HCT116 (cell line): ENCODE data around the gene TARM1. TPM values are rescaled to one million over a fixed set of nuclear protein-coding genes. Genes with fewer than 3 reads are reported as not detected.

Experiments
- ATAC-seq: fragments of 200-7000 bp; cut with Tn5 transposase; 2 replicates; pipeline ENCODE4 v1.9.1; 2020; ENCODE audit warnings: mild to moderate bottlenecking, moderate library complexity
- BruUV-seq: library from RNA; stranded (reverse); fragments of 400-500 nt; replicated peaks from 2 replicates; lab custom pipeline; 2021; lab: Mats Ljungman, UMichigan
- CTCF ChIA-PET: fragments of 300-600 bp; sonication (Branson Sonifier 250); formaldehyde crosslinking; loops from one replicate; lab custom pipeline; 2021; ENCODE audit warnings: antibody characterized with exemption; lab: Charles Lee
- POLR2A ChIA-PET: fragments of 300-600, 350-600 bp; sonication (Branson Sonifier 250); formaldehyde crosslinking; loops from one replicate; lab custom pipeline; 2021; ENCODE audit warnings: antibody characterized with exemption; lab: Charles Lee
- RAD21 ChIA-PET, 2 experiments: fragments of 300-600 bp; sonication (Branson Sonifier 250); formaldehyde crosslinking; loops; one replicate each; lab custom pipeline; 2023; ENCODE audit warnings: low total read pairs in 2 of 2; ENCODE audit not compliant: uncharacterized antibody in 2 of 2, unreplicated experiment in 2 of 2, low non-redundant PET in 1 of 2; lab: Charles Lee
- DNase-seq: peaks from one replicate; pipeline ENCODE4 v3.0.0-alpha.2; 2010; ENCODE audit warnings: low read depth, low spot score
- H2AFZ ChIP-seq: fragments of 200-600 bp; shearing (Covaris generic), sonication (generic); 2 replicates; pipeline ENCODE4 v1.6.1; 2017; ENCODE audit warnings: low read depth, mixed run types, mixed read lengths, antibody characterized with exemption, low read length; ENCODE audit not compliant: poor library complexity, severe bottlenecking
- H3K27ac ChIP-seq: 2 replicates; pipeline ENCODE4 v1.5.1; 2012; ENCODE audit warnings: low read depth, low read length
- H3K27me3 ChIP-seq: fragments of 200-600 bp; sonication (generic); 2 replicates; pipeline ENCODE4 v1.6.1; 2016; ENCODE audit warnings: mixed run types, low read length, mixed read lengths; ENCODE audit not compliant: insufficient read depth
- H3K36me3 ChIP-seq, 2 experiments: fragments of 200-500 bp in 1 of 2; fragments of 200-600 bp in 1 of 2; sonication (Bioruptor generic) in 1 of 2; sonication (generic) in 1 of 2; 2 replicates each; pipeline versions ENCODE4 v1.5.1 to v1.6.1; 2014 to 2016; ENCODE audit warnings: low read length in 2 of 2, inconsistent platforms in 1 of 2, mixed read lengths in 1 of 2, mixed run types in 1 of 2; ENCODE audit not compliant: insufficient read depth in 2 of 2, control insufficient read depth in 1 of 2
- H3K4me1 ChIP-seq, 2 experiments: fragments of 200-600 bp in 1 of 2; sonication (generic) in 1 of 2; 2 replicates each; pipeline versions ENCODE4 v1.5.1 to v1.6.1; 2012 to 2017; ENCODE audit warnings: low read length in 2 of 2, inconsistent platforms in 1 of 2, mild to moderate bottlenecking in 1 of 2, mixed read lengths in 1 of 2, mixed run types in 1 of 2, moderate library complexity in 1 of 2; ENCODE audit not compliant: insufficient read depth in 2 of 2, control insufficient read depth in 1 of 2
- H3K4me2 ChIP-seq: fragments of 200-600 bp; sonication (generic); 2 replicates; pipeline ENCODE4 v1.6.1; 2017; ENCODE audit warnings: mixed run types, low read length, mixed read lengths
- H3K4me3 ChIP-seq, 2 experiments: fragments of 200-600 bp in 1 of 2; sonication (generic) in 1 of 2; replicated peaks in 1 of 2; 2 replicates each; pipeline ENCODE4 v1.5.1; 2011 to 2016; ENCODE audit warnings: low read length in 2 of 2, control low read depth in 1 of 2, low read depth in 1 of 2, mild to moderate bottlenecking in 1 of 2, mixed read lengths in 1 of 2, mixed run types in 1 of 2
- H3K79me2 ChIP-seq: fragments of 200-600 bp; sonication (generic); 2 replicates; pipeline ENCODE4 v1.6.1; 2017; ENCODE audit warnings: mild to moderate bottlenecking, mixed run types, low read length, moderate library complexity, mixed read lengths; ENCODE audit not compliant: insufficient read depth
- H3K9ac ChIP-seq: fragments of 200-600 bp; sonication (generic); 2 replicates; pipeline ENCODE4 v1.6.1; 2016; ENCODE audit warnings: low read length, mixed read lengths
- H3K9me2 ChIP-seq: fragments of 200-600 bp; sonication (generic), shearing (Covaris generic); 2 replicates; pipeline ENCODE4 v1.6.1; 2017; ENCODE audit warnings: mixed run types, mild to moderate bottlenecking, moderate library complexity; ENCODE audit not compliant: insufficient read depth
- H3K9me3 ChIP-seq, 2 experiments: fragments of 200-500 bp in 1 of 2; fragments of 200-600 bp in 1 of 2; sonication (Bioruptor generic) in 1 of 2; sonication (generic) in 1 of 2; 2 replicates each; pipeline ENCODE4 v1.6.1; 2014 to 2017; ENCODE audit warnings: low read length in 2 of 2, mixed read lengths in 2 of 2, inconsistent platforms in 1 of 2, low read depth in 1 of 2, mild to moderate bottlenecking in 1 of 2, mixed run types in 1 of 2, moderate library complexity in 1 of 2; ENCODE audit not compliant: control insufficient read depth in 1 of 2, insufficient read depth in 1 of 2
- H4K20me1 ChIP-seq: fragments of 200-600 bp; sonication (generic), shearing (Covaris generic); 2 replicates; pipeline ENCODE4 v1.6.1; 2017; ENCODE audit warnings: mixed run types, mild to moderate bottlenecking, moderate library complexity; ENCODE audit not compliant: insufficient read depth
- CBX3 ChIP-seq: IDR thresholded peaks from 2 replicates; pipeline ENCODE4 v1.6.1; 2012; ENCODE audit warnings: low read depth
- EGR1 ChIP-seq: IDR thresholded peaks from 2 replicates; pipeline ENCODE4 v1.6.1; 2012; ENCODE audit warnings: low read depth
- EZH2phosphoT487 ChIP-seq: fragments of 200-600 bp; IDR thresholded peaks from 2 replicates; pipeline ENCODE4 v1.6.1; 2018; ENCODE audit warnings: antibody characterized with exemption, borderline replicate concordance
- FOSL1 ChIP-seq: IDR thresholded peaks from 2 replicates; pipeline ENCODE4 v1.6.1; 2012; ENCODE audit warnings: low read depth
- JUND ChIP-seq: IDR thresholded peaks from 2 replicates; pipeline ENCODE4 v1.6.1; 2012
- POLR2A ChIP-seq: IDR thresholded peaks from 2 replicates; pipeline ENCODE4 v1.7.0; 2011; ENCODE audit warnings: borderline replicate concordance; ENCODE audit not compliant: insufficient read depth, insufficient read length; ENCODE audit errors: extremely low read depth
- POLR2AphosphoS5 ChIP-seq: IDR thresholded peaks from 2 replicates; pipeline ENCODE4 v1.6.1; 2011; ENCODE audit warnings: mild to moderate bottlenecking, low read depth, low read length, moderate library complexity
- RAD21 ChIP-seq: IDR thresholded peaks from 2 replicates; pipeline ENCODE4 v1.6.1; 2012; ENCODE audit warnings: low read depth, mild to moderate bottlenecking
- REST ChIP-seq: IDR thresholded peaks from 2 replicates; pipeline ENCODE4 v1.6.1; 2012; ENCODE audit warnings: low read depth
- TCF7L2 ChIP-seq: IDR thresholded peaks from 2 replicates; pipeline ENCODE4 v1.7.0; 2011; ENCODE audit warnings: borderline replicate concordance, inconsistent platforms; ENCODE audit not compliant: insufficient read depth, insufficient read length; ENCODE audit errors: extremely low read depth
- intact Hi-C: fragments of 100-400 bp; cut with micrococcal nuclease; formaldehyde crosslinking; loops from 2 replicates; pipeline ENCODE4 v1.10.0; 2022
- total RNA-seq: library from RNA; stranded (reverse); gene quantifications from one replicate; pipeline ENCODE4 v1.2.1, GENCODE V29; 2021; ENCODE audit not compliant: unreplicated experiment
- TF ChIP-seq, protein P1 (sequence below): IDR thresholded peaks from 2 replicates; pipeline ENCODE4 v1.6.1; 2012

TARM1 gene
- total RNA-seq, 1 experiment from 2014 or later = not detected

DNA sequence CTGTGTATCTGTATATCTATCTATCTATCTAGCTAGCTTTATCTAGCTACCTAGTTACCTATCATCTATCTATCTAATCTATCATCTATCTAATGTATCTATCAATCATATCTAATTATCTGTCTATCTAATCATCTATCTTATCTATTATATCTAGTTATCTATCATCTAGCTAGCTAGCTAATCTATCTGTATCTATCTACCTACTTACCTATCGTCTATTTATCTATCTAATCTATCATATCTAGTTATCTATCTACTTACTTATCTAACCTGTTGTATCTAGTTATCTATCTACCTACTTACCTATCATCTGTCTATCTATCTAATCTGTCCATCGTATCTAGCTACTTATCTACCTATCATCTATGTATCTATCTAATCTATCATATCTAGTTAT lies 35.4 kb downstream of the TARM1 start:
- H2AFZ ChIP-seq = no peak overlapping the region
- H3K27me3 ChIP-seq = peaks cover 17% of the 10 kb centered on the region; the same call in 1 of the 2 replicates
- no peak for ATAC-seq
- H3K4me1 ChIP-seq = peaks cover 0 to 9% of the 10 kb centered on the region in 2 experiments; a peak in 2 of 4 replicates
- no TSS peak for BruUV-seq
- no peaks in the 10 kb centered on the region for H3K36me3 ChIP-seq
- H3K9me2 ChIP-seq = no peaks in the 10 kb centered on the region
- H3K4me3 ChIP-seq = no peak overlapping the region
- H3K9ac ChIP-seq = no peak overlapping the region
- TF ChIP-seq TCF7L2 (no peak), RAD21 (no peak), POLR2A (no peak), FOSL1 (no peak), POLR2AphosphoS5 (no peak), JUND (no peak), REST (no peak), EZH2phosphoT487 (no peak), CBX3 (no peak), EGR1 (no peak)
- TF ChIP-seq, protein P1, sequence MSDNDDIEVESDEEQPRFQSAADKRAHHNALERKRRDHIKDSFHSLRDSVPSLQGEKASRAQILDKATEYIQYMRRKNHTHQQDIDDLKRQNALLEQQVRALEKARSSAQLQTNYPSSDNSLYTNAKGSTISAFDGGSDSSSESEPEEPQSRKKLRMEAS = no peak
- TF ChIP-seq, all 23 proteins: peak for 0
- Histone ChIP-seq H3K79me2 (no peaks in the 10 kb centered on the region), H3K4me2 (no peak overlapping the region), H3K27ac (no peak overlapping the region), H4K20me1 (no peaks in the 10 kb centered on the region), H3K9me3 (no peaks in the 10 kb centered on the region)
- POLR2A ChIA-PET = no interaction called here
- RAD21 ChIA-PET = no interaction called here
- no peak for DNase-seq
- intact Hi-C loops = no loop called here
- CTCF ChIA-PET = no interaction called here
